ENCODE data around the gene CGNL1.

The CGNL1 gene

GRCh38 chr15:57578288-57578900 lies 202.1 kb downstream of the CGNL1 start:
- DNase-seq, result no peak

GRCh38 chr15:57580428-57580827 lies 204.1 kb downstream of the CGNL1 start:
- DNase-seq, result no peak

DNA sequence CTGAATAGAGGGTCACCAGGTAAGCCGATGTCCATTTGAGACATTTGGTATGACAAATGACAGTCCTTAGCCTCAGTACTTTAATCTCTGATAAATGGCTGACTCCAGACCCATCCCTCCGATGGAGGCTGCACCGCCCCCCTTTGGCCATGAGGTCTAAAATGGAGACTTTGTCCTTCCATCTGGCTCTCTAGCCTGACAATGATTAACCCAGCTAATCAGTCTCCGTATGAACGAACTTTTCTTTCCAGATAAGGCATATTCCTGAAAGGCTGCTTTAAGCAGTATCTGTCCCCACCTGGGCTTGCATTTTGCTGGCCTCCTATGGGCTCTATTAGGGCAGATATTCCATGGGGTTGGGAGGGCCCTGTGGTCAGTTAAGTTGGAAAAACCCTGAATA lies 204.6 kb downstream of the CGNL1 start:
- DNase-seq, result no peak

GRCh38 chr15:57582090-57582489 lies 205.8 kb downstream of the CGNL1 start:
- DNase-seq, result no peak

DNA sequence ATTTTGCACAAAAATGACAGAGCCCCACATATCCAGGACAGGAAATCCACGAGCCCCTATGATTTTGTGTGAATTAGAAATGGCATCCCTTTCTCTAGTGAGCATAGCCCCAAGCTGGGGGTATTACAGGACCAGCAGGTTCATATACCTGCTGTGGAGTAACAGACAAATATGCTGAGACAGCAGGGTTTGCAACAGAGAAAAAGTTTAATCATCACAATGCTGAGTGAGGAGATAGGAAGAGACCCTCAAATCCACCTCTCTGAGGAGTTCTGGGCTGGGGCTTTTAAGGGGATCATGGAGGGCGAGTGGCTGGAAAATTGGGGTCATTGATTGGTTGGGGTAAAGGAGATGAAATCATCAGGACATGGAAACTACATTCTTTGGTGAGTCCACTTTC lies 207.0 kb downstream of the CGNL1 start:
- no peak for DNase-seq

- DNase-seq, result no peak
Measured at GRCh38 chr15:57583720-57584119, 207.4 kb downstream of the CGNL1 start.

DNA sequence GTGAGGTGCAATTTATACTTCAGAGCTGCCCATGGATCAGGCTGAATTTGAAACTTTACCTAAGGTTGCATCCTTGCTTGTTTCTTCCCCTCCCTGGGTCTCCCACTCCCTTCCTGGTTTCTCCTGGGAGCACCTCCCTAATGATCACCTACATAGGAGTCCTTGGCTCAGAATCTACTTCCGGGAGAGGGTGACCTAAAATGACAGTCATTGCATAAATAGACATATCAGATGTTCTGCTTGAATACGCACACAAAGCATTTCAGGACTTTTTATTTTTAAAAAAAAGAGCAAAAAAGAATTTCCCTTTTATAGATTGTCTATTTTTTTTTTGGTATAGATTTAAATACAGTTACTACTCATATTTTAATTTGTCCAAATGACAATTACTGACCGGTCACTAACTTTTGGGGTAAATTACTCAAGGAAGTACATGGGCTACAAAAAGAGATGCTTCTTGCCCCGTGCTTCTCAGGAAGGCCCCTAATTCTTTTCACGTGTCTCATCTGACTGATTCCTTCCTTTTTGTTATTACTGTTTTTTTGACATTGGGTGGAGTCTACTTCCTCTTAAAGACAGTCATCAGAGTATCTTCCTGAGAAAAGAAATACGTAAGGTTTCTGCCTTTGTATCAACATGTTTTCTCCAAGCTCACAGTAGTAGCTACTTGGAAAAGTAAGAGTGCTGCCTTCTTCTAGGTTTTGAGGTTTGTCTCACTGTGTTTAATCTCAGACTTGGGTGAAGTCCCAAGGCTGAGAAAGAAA lies 210.5 kb downstream of the CGNL1 start:
- DNase-seq, result no peak

- DNase-seq, result no peak
Measured at GRCh38 chr15:57589281-57589680, 213.0 kb downstream of the CGNL1 start.

DNA sequence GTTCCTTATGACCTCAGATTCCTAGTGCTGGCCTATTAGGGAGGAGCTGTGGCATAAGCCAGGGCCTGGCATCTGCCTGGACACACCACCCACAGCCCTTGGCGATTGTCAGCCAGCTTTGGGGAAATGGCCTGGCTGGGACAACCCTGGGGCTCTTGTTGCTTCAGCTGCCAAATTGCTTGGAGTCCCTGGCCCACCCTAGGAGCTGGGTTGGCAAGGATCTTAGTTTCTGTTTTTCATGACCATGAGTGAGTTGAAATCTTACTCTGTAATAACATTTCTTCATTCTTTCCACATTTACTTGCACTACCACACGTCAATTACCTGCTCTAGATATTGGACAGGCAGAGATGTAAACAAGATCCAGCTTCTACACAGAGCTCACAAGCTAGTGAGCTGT lies 213.4 kb downstream of the CGNL1 start:
- DNase-seq, result no peak

- no peak for DNase-seq
Measured at GRCh38 chr15:57591237-57591821, 215.0 kb downstream of the CGNL1 start.

GRCh38 chr15:57591822-57592367 lies 215.6 kb downstream of the CGNL1 start, which contains the start of gene MYZAP:
Gene MYZAP, plus strand, starts transcription at chr15:57591904. Its CDS starts 131 bp downstream, at chr15:57592035.
- DNase-seq, result peak; percentile 79

DNA sequence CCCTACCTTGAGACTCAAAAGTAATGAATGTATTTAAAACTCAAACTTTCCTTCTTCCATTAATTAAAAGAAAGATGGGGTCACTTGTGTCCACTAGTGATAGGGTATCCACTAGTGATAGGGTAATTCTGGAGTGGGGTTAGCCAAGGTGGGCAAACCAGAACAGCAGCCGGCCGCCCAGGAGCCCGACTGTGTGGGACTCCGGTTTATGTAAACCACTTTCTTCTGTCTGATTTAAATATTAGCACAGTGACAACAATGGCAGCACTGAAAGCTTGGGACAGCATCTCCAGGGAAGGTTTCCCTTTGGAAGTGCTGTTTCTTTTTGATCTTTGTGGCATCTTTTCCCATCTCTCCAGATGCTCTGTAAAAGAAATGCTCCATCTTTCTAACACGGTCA lies 216.1 kb downstream of the CGNL1 start:
- no peak for DNase-seq

DNA sequence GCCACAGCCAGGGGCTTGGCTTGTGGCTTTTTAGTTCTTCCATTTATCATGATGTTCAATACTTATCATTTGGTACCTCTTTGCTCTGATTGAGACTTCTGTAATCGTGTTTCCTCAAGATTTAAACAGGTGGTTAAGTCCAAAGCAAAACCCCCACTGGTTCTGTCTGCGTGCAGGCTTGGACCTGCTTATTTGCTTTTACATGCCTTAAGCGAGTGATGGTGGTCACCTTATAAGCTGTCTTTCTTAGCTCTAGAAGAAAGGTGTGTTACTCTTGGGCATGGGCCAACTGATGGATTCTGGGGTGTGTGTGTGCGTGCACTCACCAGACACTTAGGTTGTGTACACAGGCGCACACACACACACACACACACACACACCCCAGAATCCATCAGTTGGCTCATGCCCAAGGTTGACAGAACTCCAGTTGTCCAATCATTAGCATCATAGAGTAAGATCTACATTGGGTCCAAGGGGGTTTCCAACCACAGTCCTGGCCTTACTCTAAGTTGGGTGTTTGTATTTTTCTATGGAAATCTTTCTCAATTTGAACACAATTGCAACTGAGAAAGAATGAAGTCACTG lies 216.6 kb downstream of the CGNL1 start:
- no peak for DNase-seq

DNA sequence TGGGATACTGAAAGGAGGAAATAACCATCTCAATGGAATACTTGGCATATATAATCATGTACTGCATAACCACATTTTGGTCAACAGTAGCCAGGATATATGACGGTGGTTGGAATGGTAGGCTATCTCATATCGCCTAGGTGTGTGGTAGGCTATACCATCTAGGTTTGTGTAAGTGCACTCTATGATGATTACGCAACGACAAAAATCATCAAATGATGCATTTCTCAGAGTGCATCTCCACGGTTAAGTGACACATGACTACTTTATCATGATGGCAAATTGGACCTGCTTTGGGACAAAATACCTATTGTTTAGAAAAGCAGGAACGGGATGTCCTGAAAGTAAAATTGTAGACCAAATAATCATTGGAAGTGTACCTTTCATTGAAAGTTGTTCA lies 218.2 kb downstream of the CGNL1 start:
- DNase-seq, result no peak

GRCh38 chr15:57595011-57595866 lies 218.9 kb downstream of the CGNL1 start:
- no peak for DNase-seq

GRCh38 chr15:57596301-57596855 lies 220.1 kb downstream of the CGNL1 start:
- no peak for DNase-seq

- no peak for DNase-seq
Measured at GRCh38 chr15:57596978-57597377, 220.7 kb downstream of the CGNL1 start.

DNA sequence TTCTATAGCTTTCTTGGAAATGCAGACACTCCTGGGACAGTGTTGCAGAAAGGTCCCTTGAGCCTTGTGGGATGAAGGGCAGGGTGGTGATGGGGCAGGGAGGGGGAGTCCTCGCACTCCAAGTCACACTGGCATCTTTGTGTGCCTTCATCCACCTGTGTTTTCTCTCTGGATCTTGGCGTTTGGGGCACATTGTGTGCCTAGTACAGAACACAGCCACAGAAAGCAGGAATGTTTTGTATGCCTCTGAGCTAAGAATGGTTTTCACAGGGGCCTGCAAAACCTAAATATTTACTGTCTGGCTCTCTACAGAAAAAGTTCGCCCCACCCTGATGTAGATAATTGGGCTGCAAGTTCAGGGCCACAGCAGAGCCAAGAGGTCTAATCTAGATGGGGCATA lies 221.1 kb downstream of the CGNL1 start:
- DNase-seq, result no peak

- DNase-seq, result no peak
Measured at GRCh38 chr15:57598346-57598745, 222.0 kb downstream of the CGNL1 start.

DNA sequence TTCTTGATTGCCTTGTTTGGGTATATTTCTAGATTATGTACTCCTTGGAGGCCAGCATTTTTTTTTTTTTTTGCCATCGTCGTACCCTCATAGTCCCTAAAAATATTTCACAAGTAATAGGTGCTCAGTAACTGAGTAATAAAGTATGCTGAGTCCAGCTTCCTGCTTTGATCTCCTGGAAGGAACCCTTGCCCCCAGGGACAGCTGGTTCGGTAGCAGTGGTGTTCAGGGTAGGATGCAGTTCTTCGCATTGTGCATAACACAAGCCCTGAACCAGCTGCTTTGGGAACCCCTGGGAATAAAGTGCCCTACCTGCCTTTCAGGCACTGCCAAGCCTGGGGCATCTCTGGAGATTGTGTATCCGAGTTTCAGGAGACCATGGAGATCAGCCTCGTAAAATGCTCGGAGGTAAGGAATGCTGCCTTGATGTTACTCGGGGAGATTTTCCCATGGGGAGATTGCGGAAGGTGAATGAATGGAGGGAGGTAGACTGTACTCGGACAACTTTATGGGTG lies 223.0 kb downstream of the CGNL1 start:
- no peak for DNase-seq

GRCh38 chr15:57600197-57600596 lies 223.9 kb downstream of the CGNL1 start:
- DNase-seq, result no peak
